ENCODE measurements around the gene RHBDD3. TPM values are rescaled to one million over a fixed set of nuclear protein-coding genes. Genes with fewer than 3 reads are reported as not detected.

The RHBDD3 gene
- total RNA-seq, 4 donors from 2014 or later, result 10.1 to 22.7 (median 17.2) TPM

GRCh38 chr22:29269731-29270474 is 2.1 kb upstream of the RHBDD3 start:
- H3K4me3 ChIP-seq, result peak overlapping the region; percentile 80
- H3K9me3 ChIP-seq, result no peaks in the 10 kb centered on the region
- H3K36me3 ChIP-seq, result peaks cover 31% of the 10 kb centered on the region
- TF ChIP-seq POLR2AphosphoS5 (IDR thresholded peaks at IDR 0.05) (no peak), EP300 (IDR thresholded peaks at IDR 0.05) (no peak), CTCF (IDR thresholded peaks at IDR 0.05) (no peak), POLR2A (IDR thresholded peaks at IDR 0.05) (no peak)
- H3K27ac ChIP-seq, result peak overlapping the region; percentile 99
- no peak for DNase-seq (ENCODE audit: low spot score in 2 of 2)
- peaks cover 67% of the 10 kb centered on the region for H3K4me1 ChIP-seq
- 7% methylated on average over 13 of the region's 13 CpGs for WGBS
- H3K27me3 ChIP-seq, result no peaks in the 10 kb centered on the region

GRCh38 chr22:29269230-29269604 is 1.4 kb upstream of the RHBDD3 start:
- Histone ChIP-seq H3K4me1 (peaks cover 67% of the 10 kb centered on the region), H3K27me3 (no peaks in the 10 kb centered on the region), H3K36me3 (peaks cover 32% of the 10 kb centered on the region), H3K27ac (peak overlapping the region; percentile 99), H3K9me3 (no peaks in the 10 kb centered on the region), H3K4me3 (peak overlapping the region; percentile 80)
- TF ChIP-seq CTCF (IDR thresholded peaks at IDR 0.05), result no peak
- no peak for TF ChIP-seq EP300 (IDR thresholded peaks at IDR 0.05)
- TF ChIP-seq POLR2A (IDR thresholded peaks at IDR 0.05), result no peak
- no peak for TF ChIP-seq POLR2AphosphoS5 (IDR thresholded peaks at IDR 0.05)
- 1% methylated on average over 14 of the region's 14 CpGs for WGBS
- no peak for DNase-seq (ENCODE audit: low spot score in 2 of 2)

- Histone ChIP-seq H3K27ac (peak overlapping the region; percentile 99), H3K27me3 (no peaks in the 10 kb centered on the region), H3K36me3 (peaks cover 32% of the 10 kb centered on the region), H3K4me3 (peak overlapping the region; percentile 80), H3K4me1 (peaks cover 66% of the 10 kb centered on the region), H3K9me3 (no peaks in the 10 kb centered on the region)
- WGBS, result under 1% methylated on average over 33 of the region's 51 CpGs
- TF ChIP-seq POLR2A (IDR thresholded peaks at IDR 0.05), result no peak
- no peak for TF ChIP-seq EP300 (IDR thresholded peaks at IDR 0.05)
- TF ChIP-seq POLR2AphosphoS5 (IDR thresholded peaks at IDR 0.05), result no peak
- no peak for TF ChIP-seq CTCF (IDR thresholded peaks at IDR 0.05)
- peak in 1 of 2 donors; percentile 83 for DNase-seq (ENCODE audit: low spot score in 2 of 2)
Observed at GRCh38 chr22:29268511-29269229, 889 bp upstream of the RHBDD3 start.

GRCh38 chr22:29267462-29267857 is 321 bp downstream of the RHBDD3 start:
- Histone ChIP-seq H3K27me3 (no peaks in the 10 kb centered on the region), H3K27ac (peak overlapping the region; percentile 99), H3K9me3 (no peaks in the 10 kb centered on the region), H3K36me3 (peaks cover 23% of the 10 kb centered on the region), H3K4me3 (peak overlapping the region; percentile 80), H3K4me1 (peaks cover 54% of the 10 kb centered on the region)
- no peak for DNase-seq (ENCODE audit: low spot score in 2 of 2)
- TF ChIP-seq POLR2A (IDR thresholded peaks at IDR 0.05), result no peak
- no peak for TF ChIP-seq EP300 (IDR thresholded peaks at IDR 0.05)
- TF ChIP-seq CTCF (IDR thresholded peaks at IDR 0.05), result no peak
- TF ChIP-seq POLR2AphosphoS5 (IDR thresholded peaks at IDR 0.05), result no peak
- no CpG with 5 or more reads among the region's 32 CpGs for WGBS
